ENCODE results near the gene NCK2. TPM values are rescaled to one million over a fixed set of nuclear protein-coding genes. Genes with fewer than 3 reads are reported as not detected.

NCK2 gene
- total RNA-seq, 1 experiment from 2014 or later, result 26.7 TPM

- DNase-seq (ENCODE audit: low read depth, low spot score) (no peak), ATAC-seq (no peak)
- Histone ChIP-seq H3K27ac (ENCODE audit: low read depth, low read length) (no peak overlapping the region), H3K9ac (ENCODE audit: low read length) (no peak overlapping the region), H3K79me2 (ENCODE audit: insufficient read depth, low read length) (0 out of 2 replicates have a peak, but pooled peaks cover under 1% of the 10 kb centered on the region), H4K20me1 (ENCODE audit: insufficient read depth) (no peaks in the 10 kb centered on the region), H3K4me2 (ENCODE audit: low read length) (0 out of 2 replicates have a peak overlapping the region, but pooled peaks have one; percentile 31), H3K36me3 (ENCODE audit: control insufficient read depth in 1 of 2, insufficient read depth in 2 of 2, low read length in 2 of 2) (no peaks in the 10 kb centered on the region), H3K27me3 (ENCODE audit: insufficient read depth, low read length) (no peaks in the 10 kb centered on the region), H3K4me1 (ENCODE audit: control insufficient read depth in 1 of 2, insufficient read depth in 2 of 2, low read length in 2 of 2) (peaks cover 0 to 10% of the 10 kb centered on the region in 2 experiments; a peak in 2 of 4 replicates), H3K9me2 (ENCODE audit: insufficient read depth) (no peaks in the 10 kb centered on the region), H3K4me3 (replicated peaks in 1 of 2; ENCODE audit: low read depth in 1 of 2, low read length in 2 of 2) (no peak overlapping the region), H3K9me3 (ENCODE audit: control insufficient read depth in 1 of 2, insufficient read depth in 1 of 2, low read depth in 1 of 2, low read length in 2 of 2) (no peaks in the 10 kb centered on the region), H2AFZ (ENCODE audit: low read depth, low read length, poor library complexity, severe bottlenecking) (no peak overlapping the region)
- BruUV-seq (replicated peaks), result no TSS peak
- POLR2A ChIA-PET, result no interaction called here
- intact Hi-C loops (cut with micrococcal nuclease), result no loop called here
- TF ChIP-seq CEBPB (IDR thresholded peaks at IDR 0.05; ENCODE audit: low read depth) (no peak), CBX3 (IDR thresholded peaks at IDR 0.05; ENCODE audit: low read depth) (no peak), EGR1 (IDR thresholded peaks at IDR 0.05; ENCODE audit: low read depth) (no peak), EZH2phosphoT487 (IDR thresholded peaks at IDR 0.05; ENCODE audit: borderline replicate concordance) (no peak), RAD21 (IDR thresholded peaks at IDR 0.05; ENCODE audit: low read depth) (no peak), FOSL1 (IDR thresholded peaks at IDR 0.05; ENCODE audit: low read depth) (no peak)
- CTCF ChIA-PET, result no interaction called here
- RAD21 ChIA-PET (ENCODE audit: low non-redundant PET in 1 of 2, low total read pairs in 2 of 2, uncharacterized antibody in 2 of 2, unreplicated experiment in 2 of 2), result no interaction called here
Observed at GRCh38 chr2:105873281-105873680, 128.6 kb downstream of the NCK2 start.

DNA sequence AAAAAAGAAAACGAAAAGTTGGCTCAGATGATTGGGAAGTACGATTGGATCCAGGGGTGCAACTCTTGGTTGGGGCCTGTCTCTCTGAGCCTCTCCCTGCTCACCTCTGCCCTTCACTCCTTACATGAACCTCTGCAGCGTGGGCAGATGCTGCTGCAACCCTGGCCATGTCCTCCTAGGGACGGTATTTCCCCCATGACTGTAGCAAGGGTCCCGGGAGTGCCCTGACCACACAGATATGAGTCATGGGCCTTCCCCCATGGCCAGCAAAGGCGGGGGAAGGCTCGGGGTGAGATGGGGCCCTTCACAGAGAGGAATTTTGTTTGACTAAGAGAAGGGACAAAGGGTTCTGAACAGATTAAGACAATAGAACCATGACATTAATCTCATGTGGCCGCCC is 129.0 kb downstream of the NCK2 start:
- ChIA-PET POLR2A (no interaction called here), RAD21 (ENCODE audit: low non-redundant PET in 1 of 2, low total read pairs in 2 of 2, uncharacterized antibody in 2 of 2, unreplicated experiment in 2 of 2) (no interaction called here), CTCF (no interaction called here)
- TF ChIP-seq, protein P1, sequence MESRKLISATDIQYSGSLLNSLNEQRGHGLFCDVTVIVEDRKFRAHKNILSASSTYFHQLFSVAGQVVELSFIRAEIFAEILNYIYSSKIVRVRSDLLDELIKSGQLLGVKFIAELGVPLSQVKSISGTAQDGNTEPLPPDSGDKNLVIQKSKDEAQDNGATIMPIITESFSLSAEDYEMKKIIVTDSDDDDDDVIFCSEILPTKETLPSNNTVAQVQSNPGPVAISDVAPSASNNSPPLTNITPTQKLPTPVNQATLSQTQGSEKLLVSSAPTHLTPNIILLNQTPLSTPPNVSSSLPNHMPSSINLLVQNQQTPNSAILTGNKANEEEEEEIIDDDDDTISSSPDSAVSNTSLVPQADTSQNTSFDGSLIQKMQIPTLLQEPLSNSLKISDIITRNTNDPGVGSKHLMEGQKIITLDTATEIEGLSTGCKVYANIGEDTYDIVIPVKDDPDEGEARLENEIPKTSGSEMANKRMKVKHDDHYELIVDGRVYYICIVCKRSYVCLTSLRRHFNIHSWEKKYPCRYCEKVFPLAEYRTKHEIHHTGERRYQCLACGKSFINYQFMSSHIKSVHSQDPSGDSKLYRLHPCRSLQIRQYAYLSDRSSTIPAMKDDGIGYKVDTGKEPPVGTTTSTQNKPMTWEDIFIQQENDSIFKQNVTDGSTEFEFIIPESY (IDR thresholded peaks at IDR 0.05; ENCODE audit: extremely low read depth, insufficient replicate concordance, low read length), result no peak
- no peak for TF ChIP-seq TCF7L2 (IDR thresholded peaks at IDR 0.05; ENCODE audit: borderline replicate concordance, extremely low read depth, insufficient read depth, insufficient read length)
- TF ChIP-seq, protein P2, sequence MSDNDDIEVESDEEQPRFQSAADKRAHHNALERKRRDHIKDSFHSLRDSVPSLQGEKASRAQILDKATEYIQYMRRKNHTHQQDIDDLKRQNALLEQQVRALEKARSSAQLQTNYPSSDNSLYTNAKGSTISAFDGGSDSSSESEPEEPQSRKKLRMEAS (IDR thresholded peaks at IDR 0.05), result no peak
- TF ChIP-seq RAD21 (IDR thresholded peaks at IDR 0.05; ENCODE audit: low read depth), result no peak
- no peak for TF ChIP-seq JUND (IDR thresholded peaks at IDR 0.05)
- no peak for TF ChIP-seq EZH2phosphoT487 (IDR thresholded peaks at IDR 0.05; ENCODE audit: borderline replicate concordance)
- no peak for TF ChIP-seq ZFX (IDR thresholded peaks at IDR 0.05)
- TF ChIP-seq POLR2A (IDR thresholded peaks at IDR 0.05; ENCODE audit: borderline replicate concordance, extremely low read depth, insufficient read depth, insufficient read length), result no peak
- no peak for TF ChIP-seq EZH2 (IDR thresholded peaks at IDR 0.05)
- no peak for TF ChIP-seq ELF1 (IDR thresholded peaks at IDR 0.05; ENCODE audit: borderline replicate concordance, low read depth)
- TF ChIP-seq, protein P3, sequence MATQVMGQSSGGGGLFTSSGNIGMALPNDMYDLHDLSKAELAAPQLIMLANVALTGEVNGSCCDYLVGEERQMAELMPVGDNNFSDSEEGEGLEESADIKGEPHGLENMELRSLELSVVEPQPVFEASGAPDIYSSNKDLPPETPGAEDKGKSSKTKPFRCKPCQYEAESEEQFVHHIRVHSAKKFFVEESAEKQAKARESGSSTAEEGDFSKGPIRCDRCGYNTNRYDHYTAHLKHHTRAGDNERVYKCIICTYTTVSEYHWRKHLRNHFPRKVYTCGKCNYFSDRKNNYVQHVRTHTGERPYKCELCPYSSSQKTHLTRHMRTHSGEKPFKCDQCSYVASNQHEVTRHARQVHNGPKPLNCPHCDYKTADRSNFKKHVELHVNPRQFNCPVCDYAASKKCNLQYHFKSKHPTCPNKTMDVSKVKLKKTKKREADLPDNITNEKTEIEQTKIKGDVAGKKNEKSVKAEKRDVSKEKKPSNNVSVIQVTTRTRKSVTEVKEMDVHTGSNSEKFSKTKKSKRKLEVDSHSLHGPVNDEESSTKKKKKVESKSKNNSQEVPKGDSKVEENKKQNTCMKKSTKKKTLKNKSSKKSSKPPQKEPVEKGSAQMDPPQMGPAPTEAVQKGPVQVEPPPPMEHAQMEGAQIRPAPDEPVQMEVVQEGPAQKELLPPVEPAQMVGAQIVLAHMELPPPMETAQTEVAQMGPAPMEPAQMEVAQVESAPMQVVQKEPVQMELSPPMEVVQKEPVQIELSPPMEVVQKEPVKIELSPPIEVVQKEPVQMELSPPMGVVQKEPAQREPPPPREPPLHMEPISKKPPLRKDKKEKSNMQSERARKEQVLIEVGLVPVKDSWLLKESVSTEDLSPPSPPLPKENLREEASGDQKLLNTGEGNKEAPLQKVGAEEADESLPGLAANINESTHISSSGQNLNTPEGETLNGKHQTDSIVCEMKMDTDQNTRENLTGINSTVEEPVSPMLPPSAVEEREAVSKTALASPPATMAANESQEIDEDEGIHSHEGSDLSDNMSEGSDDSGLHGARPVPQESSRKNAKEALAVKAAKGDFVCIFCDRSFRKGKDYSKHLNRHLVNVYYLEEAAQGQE (IDR thresholded peaks at IDR 0.05; ENCODE audit: low read depth), result no peak
- TF ChIP-seq SIN3A (IDR thresholded peaks at IDR 0.05; ENCODE audit: low read depth), result no peak
- no peak for TF ChIP-seq SRF (IDR thresholded peaks at IDR 0.05; ENCODE audit: low read depth)
- H3K9me2 ChIP-seq (ENCODE audit: insufficient read depth), result no peaks in the 10 kb centered on the region
- no peaks in the 10 kb centered on the region for H4K20me1 ChIP-seq (ENCODE audit: insufficient read depth)
- no peak overlapping the region for H3K4me3 ChIP-seq (replicated peaks in 1 of 2; ENCODE audit: low read depth in 1 of 2, low read length in 2 of 2)
- H2AFZ ChIP-seq (ENCODE audit: low read depth, low read length, poor library complexity, severe bottlenecking), result no peak overlapping the region
- H3K9me3 ChIP-seq (ENCODE audit: control insufficient read depth in 1 of 2, insufficient read depth in 1 of 2, low read depth in 1 of 2, low read length in 2 of 2), result no peaks in the 10 kb centered on the region
- no peak overlapping the region for H3K9ac ChIP-seq (ENCODE audit: low read length)
- H3K36me3 ChIP-seq (ENCODE audit: control insufficient read depth in 1 of 2, insufficient read depth in 2 of 2, low read length in 2 of 2), result no peaks in the 10 kb centered on the region
- H3K79me2 ChIP-seq (ENCODE audit: insufficient read depth, low read length), result no peaks in the 10 kb centered on the region
- H3K27ac ChIP-seq (ENCODE audit: low read depth, low read length), result no peak overlapping the region
- H3K4me2 ChIP-seq (ENCODE audit: low read length), result peak overlapping the region; percentile 31; the same call in 1 of the 2 replicates
- BruUV-seq (replicated peaks), result no TSS peak
- DNase-seq (ENCODE audit: low read depth, low spot score) (no peak), ATAC-seq (no peak)
- peaks cover 0 to 10% of the 10 kb centered on the region in 2 experiments; a peak in 2 of 4 replicates for H3K4me1 ChIP-seq (ENCODE audit: control insufficient read depth in 1 of 2, insufficient read depth in 2 of 2, low read length in 2 of 2)
- no peaks in the 10 kb centered on the region for H3K27me3 ChIP-seq (ENCODE audit: insufficient read depth, low read length)
- intact Hi-C loops (cut with micrococcal nuclease), result no loop called here
